Cardiac septum (tissue), 1 donor: ENCODE results near the gene SLC26A8. TPM values are rescaled to one million over a fixed set of nuclear protein-coding genes. Genes with fewer than 3 reads are reported as not detected.
"Not testable (repeated sequence)": the region's sequence is repeated elsewhere in the genome, so short reads cannot be mapped to it uniquely, and the experiment has no call there.

Experiments used
- DNase-seq: peaks from one replicate; pipeline ENCODE4 v3.0.0-alpha.2; 2020; ENCODE audit warnings: low spot score
- intact Hi-C: fragments of 100-400 bp; cut with DNase I; formaldehyde crosslinking; loops from one replicate; pipeline ENCODE4 v1.14.0; 2022
- total RNA-seq: library from RNA; stranded (reverse); fragmentation: NEBNext Ultra II Directional; extraction: Animal tissue kit (Norgen Biotek cat#: 25700); gene quantifications from one replicate; pipeline ENCODE4 v1.2.1, GENCODE V29; 2021
- donor health status: DM: no; HTN: no; CAD: no.

The SLC26A8 gene
- total RNA-seq, 1 donor from 2014 or later = 0.13 TPM

DNA sequence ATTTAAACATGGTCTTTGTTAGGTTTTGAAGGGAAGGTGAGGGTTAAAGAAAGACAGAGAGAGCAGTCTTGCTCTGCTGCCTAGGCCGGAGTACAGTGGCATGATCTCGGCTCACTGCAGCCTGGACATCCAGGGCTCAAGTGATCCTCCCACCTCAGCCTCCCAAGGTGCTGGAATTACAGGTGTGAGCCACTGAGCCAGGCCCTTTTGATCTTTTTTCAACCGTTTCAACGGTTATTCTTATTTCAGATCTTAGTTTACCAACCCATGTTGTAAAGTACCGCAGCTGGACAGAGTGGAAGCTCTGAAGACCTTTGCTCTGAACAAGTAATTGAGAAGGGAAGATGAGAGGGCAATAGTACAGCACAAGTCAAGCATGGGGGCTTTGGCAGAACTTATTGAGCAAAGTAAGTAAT is 102.3 kb downstream of the SLC26A8 start:
- DNase-seq = no peak
- intact Hi-C loops = no loop called here

DNA sequence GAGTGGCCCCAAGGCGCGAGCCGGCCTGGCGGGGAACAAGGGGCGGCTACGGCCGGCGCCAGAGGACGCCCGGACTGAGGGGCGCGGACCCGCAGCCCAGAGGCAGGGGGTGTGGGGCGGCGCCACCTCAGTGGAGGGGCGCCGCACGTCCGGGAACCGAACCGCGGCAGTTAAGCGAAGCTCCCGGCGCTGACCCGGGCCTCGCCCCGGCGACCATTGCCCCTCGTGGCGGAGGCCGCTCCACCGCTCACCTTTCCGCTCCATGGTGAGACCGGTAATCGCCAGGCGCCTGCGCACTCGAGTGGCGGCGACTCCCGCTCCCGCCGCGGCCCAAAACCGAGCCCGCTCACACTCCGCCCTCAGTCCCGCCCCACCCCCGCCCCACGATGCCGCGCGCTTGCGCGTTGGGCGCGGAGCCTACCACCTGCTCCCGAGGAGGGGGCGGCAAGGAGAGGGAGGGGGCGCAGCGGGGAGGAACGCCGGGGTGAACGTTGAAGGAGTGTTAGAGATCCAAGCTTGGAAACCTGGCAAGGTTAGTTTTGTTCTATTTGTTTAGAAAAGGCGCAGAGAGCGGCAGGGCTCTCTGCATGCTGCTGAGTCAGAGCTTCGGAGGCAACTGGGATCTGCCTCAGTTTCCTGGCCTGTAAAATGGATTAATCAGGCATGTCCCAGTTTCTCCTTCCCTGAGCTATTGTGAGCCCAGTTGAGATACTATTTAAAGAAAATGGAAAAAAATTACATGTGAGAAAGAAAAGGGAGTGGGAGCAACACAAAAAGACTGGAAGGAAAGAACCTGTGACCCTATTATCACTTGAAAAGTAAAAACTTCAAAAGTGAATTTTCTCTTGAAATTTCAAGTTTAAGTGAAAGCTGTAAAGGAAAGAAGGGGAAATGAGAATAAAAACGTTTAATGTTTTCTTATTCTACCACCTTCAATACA is 103.4 kb downstream of the SLC26A8 start, which contains the start of gene SRPK1:
SRPK1 (minus strand) TSS at position 306 of the 940 bp plus-strand sequence; CDS start at position 264, 42 bp downstream.
- DNase-seq = peak; percentile 96
- intact Hi-C loops = no loop called here

DNA sequence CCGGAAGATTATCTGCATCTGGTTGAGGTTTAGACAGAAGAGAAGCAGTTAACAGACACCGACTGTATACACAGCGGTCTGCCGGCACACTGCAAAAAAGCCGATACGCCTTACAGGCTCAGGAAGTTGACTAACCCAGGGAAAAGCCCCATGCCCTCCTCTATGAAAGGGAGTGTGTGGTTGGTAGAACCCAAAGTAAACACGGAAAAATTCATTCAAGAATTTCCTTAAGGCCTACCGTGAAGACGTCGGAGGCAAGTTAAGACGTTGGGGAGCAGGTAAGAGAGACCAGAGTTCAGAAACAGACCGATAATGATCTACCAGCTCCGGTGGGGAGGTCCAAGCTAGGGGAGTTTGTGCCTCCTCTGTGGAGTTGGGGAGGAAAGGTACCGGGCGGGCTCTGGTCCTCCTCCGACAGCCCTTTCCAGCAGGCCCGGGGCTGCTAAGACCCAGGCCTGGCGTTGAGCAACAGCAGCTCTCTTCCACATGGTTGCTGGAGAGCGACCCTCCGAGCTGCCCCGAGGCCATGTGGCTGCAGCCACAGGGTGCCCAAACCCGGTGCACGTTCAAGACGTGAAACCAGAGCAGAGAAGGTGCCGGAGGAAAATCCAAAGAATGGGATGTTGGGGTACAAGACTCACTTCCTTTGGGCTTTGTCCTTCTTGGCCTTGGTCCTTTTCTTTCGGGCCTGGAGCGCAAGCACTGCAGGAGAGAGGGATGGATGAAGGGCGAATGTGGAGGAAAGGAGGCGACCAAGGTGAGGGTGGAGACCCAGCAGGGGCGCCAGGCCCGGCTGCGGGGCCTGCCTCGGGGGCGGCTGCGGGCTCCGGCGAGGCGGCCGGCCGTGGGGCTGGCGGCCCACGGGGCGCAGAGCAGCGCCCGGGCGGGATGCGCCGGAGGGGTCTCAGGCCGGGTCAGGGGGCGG is 104.4 kb downstream of the SLC26A8 start:
- DNase-seq = no peak
- intact Hi-C loops = no loop called here

DNA sequence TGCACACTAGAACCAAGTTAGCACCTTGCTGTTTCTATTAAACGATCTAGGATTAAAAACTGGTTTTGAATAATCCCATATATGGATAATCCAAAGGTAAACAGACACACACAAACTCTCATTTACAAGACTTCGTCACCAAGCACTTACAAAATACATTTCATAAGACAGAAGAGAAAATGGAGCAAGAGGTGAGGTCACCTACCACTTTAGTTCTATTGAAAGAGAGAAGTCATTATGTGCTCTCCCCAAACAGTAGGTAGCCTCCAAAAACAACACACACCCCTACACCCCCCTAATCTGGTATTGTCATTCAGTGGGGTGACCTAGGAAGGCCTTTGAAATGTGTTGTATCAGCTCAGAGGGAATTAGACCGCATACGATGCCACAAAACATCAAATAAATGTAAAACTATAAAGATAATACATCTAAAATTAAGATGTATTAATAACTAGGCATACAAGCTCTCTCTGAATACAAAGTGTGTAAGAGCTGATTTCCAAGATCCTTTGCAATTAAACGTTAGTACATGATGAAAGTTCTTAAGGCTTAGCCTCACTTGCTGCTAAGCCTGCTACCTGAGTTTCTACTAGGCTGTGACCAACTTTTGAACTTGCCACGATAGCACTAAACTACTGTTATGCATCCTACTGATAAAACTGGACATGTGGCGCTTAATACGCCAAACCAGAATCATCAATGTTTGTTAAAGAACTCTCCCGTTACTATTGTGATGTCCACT is 105.2 kb downstream of the SLC26A8 start:
- no peak for DNase-seq

DNA sequence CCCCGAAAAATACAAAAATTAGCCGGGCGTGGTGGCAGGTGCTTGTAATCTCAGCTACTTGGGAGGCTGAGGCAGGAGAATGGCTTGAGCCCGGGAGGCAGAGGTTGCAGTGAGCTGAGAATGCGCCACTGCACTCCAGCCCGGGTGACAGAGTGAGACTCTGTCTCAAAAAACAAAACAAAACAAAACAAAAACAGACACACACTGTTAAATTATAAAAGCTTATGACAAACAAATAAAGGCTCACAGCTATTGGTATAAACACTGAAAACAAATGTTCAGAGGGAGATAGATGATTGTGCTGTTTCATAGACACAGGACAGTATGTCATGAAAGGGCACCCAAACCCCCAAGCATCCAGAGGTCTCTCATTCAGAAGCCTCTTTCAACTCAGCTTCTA is 107.5 kb downstream of the SLC26A8 start:
- intact Hi-C loops, DNase-seq: not testable (repeated sequence)

More for the DNA sequence above, 105.2 kb downstream of the SLC26A8 start:
- intact Hi-C loops = no loop called here

DNA sequence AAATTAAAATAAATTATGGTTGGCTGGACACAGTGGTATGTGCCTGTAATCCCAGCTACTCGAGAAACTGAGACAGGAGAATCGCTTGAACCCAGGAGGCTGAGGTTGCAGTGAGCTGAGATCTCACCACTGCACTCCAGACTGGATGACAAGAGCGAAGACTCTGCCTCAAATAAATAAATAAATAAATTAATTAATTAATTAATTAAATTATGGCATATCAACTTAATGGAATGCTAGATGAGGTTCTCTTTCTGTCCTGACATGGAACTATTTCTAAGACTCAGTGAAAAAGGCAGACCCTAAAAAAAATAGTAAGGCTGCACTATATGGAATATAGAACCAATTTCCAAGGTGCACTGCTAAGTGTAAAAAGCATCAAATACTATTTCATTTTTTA is 108.4 kb downstream of the SLC26A8 start:
- intact Hi-C loops = no loop called here
- DNase-seq = no peak

DNA sequence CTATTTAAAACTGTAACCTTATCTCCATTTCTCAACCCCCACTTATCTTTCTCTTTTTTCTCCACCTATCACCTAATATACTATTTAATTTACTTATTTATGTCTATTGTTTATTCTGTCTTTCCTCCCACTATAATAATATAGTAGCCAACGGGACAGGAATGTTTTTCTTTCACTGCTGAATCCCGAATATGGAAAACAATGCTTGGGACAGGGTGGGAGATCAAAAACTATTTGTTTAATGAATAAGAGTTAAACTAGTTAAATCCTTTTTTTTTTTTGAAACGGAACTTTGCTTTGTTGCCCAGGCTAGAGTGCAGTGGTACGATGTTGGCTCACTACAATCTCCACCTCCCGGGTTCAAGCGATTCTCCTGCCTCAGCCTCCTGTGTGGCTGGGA is 109.9 kb downstream of the SLC26A8 start:
- no peak for DNase-seq
- intact Hi-C loops = no loop called here

DNA sequence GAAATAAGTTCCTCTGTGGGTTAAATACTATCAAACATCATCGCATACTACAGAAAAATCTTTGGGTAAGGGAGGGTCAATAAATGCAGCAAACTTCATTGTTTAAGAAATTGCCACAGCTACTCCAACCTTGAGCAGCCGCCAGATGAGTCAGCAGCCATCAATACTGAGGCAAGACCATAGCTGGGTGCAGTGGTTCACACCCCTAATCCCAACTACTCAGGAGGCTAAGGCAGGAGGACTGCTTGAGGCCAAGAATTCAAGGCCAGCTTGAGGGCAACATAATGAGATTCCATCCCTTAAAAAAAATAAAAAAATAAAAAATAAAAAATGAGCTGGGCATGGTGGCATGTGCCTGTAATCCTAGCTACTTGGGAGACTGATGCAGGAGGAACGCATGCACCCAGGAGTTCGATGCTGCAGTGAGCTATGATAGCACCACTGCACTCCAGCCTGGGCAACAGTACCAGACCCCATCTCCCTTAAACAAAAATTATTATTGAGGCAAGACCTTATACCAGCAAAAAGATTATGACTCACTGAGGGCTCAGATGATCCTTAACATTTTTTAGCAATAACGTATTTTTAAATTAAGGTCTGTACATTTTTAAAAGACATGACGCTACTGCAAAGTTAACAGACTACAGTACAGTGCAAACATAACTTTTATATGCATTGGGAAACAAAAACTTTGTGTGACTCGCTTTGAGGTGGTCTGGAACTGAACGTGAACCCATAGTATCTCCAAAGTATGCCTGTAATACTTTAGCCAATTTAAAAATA is 112.4 kb downstream of the SLC26A8 start:
- DNase-seq = no peak
- intact Hi-C loops = no loop called here

DNA sequence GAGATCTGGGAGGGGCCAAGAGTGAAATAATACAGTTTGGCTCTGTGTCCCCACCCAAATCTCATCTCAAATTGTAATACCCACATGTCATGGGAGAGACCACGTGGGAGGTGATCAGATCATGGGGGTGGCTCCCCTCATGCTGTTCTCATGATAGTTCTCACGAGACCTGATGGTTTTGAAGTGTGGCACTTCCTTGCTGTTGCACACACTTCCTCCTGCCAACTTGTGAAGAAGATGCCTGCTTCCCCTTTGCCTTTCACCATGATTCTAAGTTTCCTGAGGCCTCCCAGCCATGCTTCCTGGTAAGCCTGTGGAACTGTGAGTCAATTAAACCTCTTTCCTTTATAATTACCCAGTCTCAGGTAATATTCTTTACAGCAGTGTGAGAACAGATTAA is 114.9 kb downstream of the SLC26A8 start:
- intact Hi-C loops, DNase-seq: not testable (repeated sequence)

DNA sequence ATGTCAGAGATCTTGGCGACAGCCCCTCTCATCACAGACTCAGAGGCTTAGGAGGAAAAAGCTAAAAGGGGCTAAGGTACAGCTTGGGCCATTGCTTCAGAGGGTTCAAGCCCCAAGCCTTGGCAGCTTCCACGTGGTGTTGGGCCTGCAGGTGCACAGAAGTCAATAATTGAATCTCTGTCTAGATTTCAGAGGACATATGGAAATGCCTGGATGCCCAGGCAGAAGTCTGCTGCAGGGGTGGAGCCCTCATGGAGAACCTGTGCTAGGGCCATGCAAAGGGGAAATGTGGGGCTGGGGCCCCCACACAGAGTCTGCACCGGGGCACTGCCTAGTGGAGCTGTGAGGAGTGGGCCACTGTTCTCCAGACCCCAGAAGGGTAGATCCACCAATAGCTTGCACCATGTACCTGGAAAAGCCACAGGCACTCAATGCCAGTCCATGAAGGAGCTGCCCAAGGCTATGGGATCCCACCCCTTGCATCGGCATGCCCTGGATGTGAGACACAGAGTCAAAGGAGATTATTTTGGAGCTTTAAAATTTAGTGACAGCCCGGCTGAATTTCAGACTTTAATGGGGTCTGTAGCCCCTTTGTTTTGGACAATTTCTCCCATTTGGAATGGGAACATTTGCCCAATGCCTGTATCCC is 115.6 kb downstream of the SLC26A8 start:
- DNase-seq, intact Hi-C loops: not testable (repeated sequence)

DNA sequence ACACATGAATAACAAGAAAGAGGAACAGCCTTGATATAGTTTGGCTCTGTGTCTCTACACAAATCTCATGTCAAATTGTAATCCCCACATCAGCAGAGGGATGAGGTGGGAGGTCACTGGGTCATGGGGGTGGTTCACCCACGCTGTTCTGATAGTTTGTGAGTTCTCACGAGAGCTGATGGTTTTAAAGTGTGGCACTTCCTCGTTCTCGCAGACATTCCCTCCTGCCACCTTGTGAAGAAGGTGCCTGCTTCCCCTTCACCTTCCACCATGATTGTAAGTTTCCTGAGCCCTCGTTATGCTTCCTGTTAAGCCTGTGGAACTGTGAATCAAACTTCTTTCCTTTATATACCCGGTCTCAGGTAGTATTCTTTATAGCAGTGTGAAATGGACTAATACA is 116.7 kb downstream of the SLC26A8 start:
- intact Hi-C loops = no loop called here
- no peak for DNase-seq

DNA sequence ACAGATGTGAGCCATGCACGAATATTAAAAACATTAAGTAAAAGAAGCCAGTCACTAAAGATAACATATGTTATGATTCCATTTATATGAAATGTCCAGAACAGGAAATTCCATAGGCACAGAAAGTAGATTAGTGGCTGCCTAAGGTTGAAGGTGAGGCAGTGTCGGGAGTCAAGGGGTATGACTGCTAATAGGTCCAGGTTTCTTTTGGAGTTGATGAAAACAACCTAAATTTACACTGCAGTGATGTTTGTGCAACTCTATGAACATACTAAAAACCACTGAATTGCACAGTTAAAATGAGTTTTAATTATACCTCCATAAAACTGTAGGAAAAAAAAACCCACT is 118.0 kb downstream of the SLC26A8 start:
- intact Hi-C loops = no loop called here
- DNase-seq = no peak

DNA sequence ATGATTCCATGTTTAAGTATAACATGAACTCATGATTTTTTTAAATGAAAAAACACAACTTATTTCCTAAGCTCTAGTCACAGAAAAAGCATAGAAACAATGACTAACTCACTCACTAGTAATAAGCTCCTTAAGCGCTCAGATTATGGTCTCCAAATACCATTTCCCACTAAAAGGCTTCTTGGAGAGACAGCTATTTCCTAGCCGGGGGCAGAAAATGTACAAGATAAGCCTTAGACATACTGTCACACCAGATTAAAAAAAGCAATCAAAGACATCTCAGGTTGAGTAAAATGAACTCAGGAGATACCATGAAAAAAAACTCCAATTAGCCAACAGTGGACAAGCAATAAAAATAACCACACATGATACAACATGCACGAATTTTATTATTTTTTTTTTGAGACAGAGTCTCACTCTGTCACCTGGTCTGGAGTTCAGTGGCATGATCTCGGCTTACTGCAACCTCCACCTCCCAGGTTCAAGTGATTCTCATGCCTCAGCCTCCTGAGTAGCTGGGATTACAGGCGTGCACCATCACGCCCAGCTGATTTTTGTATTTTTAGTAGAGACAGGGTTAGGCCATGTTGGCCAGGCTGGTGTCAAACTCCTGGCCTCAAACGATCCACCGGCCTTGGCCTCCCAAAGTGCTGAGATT is 118.5 kb downstream of the SLC26A8 start:
- intact Hi-C loops = no loop called here

DNA sequence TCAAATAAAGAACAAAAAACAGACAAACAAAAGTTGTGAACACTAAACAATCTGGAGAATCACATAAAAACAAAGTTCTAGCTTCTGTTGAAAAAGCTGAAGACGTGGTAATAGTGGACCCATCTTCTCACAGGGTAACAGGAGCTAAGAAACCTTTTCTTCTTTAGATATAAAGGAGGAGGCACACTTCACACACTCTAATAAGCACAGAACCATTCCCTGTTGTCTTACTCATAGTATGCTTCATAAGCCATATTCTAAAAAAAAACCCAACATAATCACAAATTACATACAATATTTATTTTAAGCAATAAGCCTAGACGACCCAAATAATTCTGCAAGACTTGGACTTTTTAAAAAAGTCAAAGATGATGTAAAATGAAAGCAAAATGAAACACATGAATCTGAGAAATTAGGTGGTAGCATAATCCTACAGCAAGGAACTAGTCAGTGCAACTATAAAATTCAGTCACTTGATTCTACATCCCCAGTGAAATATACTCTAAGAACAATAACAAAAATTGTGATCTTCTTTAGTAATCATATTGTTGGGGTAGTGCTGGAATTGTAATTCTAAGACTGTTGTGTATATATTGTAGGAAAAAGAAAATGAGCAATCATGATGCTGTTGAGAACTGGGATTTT is 119.2 kb downstream of the SLC26A8 start:
- no peak for DNase-seq
- intact Hi-C loops = no loop called here

More for the DNA sequence above, 118.5 kb downstream of the SLC26A8 start:
- no peak for DNase-seq

DNA sequence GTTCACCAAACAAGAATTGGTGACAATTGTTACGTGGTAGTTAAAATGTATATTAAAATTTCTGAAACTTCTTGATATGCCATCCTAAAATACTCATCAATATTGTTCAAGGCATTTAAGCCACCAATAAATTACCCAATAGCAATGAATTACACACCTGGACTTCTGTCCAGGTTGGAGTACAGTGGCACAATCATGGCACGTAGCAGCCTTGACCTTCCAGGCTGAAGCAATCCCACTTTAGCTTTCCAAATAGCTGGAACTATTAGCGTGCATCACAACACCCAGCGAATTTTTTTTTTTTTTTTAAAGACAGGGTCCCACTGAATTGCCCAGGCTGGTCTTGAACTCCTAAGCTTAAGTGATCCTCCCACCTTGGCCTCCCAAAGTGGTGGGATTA is 120.8 kb downstream of the SLC26A8 start:
- intact Hi-C loops = no loop called here
- DNase-seq = no peak

DNA sequence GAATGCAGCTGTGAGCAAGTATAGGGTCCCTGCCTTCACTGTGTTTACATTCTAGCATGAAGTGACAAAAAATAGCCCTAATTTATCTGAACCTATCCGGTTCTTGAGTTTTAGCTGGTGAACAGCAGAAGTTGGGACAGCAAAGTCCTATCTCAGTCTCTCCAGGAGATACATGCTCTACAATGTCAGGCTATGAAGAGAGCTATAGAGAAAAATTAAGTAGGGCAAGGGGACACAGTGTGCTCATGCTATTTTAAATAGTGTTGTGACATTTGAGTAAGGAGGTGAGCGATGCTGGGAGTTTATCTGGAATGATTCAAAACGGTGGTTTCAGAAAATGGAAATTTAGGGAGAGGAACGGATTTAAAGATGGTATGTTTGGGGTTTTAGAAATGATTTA is 124.0 kb downstream of the SLC26A8 start:
- DNase-seq = no peak
- intact Hi-C loops = no loop called here

DNA sequence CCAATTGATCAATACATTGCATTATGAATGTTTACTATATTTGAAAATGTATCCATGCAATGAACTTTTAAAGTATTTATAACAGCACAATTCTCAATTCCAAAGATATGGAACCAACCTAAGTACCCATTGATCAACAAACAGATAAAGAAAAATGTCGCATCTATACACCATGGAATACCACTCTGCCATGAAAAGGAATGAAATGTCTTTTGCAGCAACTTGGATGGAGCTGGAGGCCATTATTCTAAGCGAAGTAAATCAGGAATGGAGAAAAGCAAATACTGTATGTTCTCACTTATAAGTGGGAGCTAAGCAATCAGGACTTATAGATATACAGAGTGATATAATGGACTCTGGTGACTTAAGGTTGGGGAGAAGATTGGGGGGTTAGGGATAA is 126.4 kb downstream of the SLC26A8 start:
- intact Hi-C loops = no loop called here
- DNase-seq = no peak
